ENCODE data around the gene ST6GALNAC5.

DNA sequence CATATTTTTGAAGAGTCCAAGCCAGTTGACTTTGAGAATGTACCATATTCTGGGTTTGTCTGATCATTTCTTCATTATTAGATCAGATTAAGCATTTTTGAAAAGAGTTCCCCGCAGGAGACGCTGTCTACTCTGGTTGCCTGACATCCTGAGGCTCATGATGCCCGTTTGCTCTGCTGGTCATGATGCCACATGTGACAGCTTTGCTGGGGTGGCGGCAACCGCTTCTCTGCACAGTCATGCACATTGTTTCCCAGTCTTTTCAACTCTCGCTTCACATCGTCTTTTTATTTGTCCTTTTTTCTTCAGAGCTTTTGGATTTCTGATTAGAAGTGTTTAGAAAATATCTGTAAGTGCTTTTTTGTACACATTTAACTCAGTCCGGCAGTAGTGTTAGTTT, 90.7 kb downstream of the ST6GALNAC5 start:
- TF ChIP-seq USF1 (IDR thresholded peaks at IDR 0.05): no peak
- no peak for TF ChIP-seq RAD21 (IDR thresholded peaks at IDR 0.05; ENCODE audit: low read depth)
- no peak for TF ChIP-seq YY1 (IDR thresholded peaks at IDR 0.05; ENCODE audit: low read depth)
- TF ChIP-seq, protein P1, sequence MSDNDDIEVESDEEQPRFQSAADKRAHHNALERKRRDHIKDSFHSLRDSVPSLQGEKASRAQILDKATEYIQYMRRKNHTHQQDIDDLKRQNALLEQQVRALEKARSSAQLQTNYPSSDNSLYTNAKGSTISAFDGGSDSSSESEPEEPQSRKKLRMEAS (IDR thresholded peaks at IDR 0.05): no peak
- TF ChIP-seq CREB1 (IDR thresholded peaks at IDR 0.05; ENCODE audit: low read depth): no peak
- no peak for TF ChIP-seq TAF1 (IDR thresholded peaks at IDR 0.05; ENCODE audit: low read depth)
- TF ChIP-seq REST (IDR thresholded peaks at IDR 0.05; ENCODE audit: low read depth): no peak
- no peak for TF ChIP-seq TCF12 (IDR thresholded peaks at IDR 0.05; ENCODE audit: low read depth)
- TF ChIP-seq NFIC (IDR thresholded peaks at IDR 0.05): no peak
- no peak for TF ChIP-seq FOXM1 (IDR thresholded peaks at IDR 0.05; ENCODE audit: borderline replicate concordance, low read depth)
- TF ChIP-seq ZBTB7A (IDR thresholded peaks at IDR 0.05; ENCODE audit: low read depth): no peak
- no peak for TF ChIP-seq CEBPB (IDR thresholded peaks at IDR 0.05)
- TF ChIP-seq TEAD4 (IDR thresholded peaks at IDR 0.05): no peak
- TF ChIP-seq EP300 (IDR thresholded peaks at IDR 0.05; ENCODE audit: borderline replicate concordance): no peak

All from Ishikawa (cell line).